CD14-positive monocyte (primary cell): Measurements from ENCODE around the gene CD22. TPM values are rescaled to one million over a fixed set of nuclear protein-coding genes. Genes with fewer than 3 reads are reported as not detected.
A peak's percentile ranks its signal among the peaks of the same experiment; 100 is the strongest.

ENCODE experiments used
- DNase-seq, 3 donors: peaks; one replicate each; pipeline ENCODE4 v3.0.0-alpha.2; 2011 to 2022
- H2AFZ ChIP-seq: 2 replicates; pipeline ENCODE4 v1.6.0; 2012; ENCODE audit warnings: mild to moderate bottlenecking, low read depth, low read length, inconsistent platforms; ENCODE audit not compliant: insufficient read depth, poor library complexity, severe bottlenecking
- H3K27ac ChIP-seq, 2 donors: 1 replicate in 1 of 2; 2 replicates in 1 of 2; pipeline ENCODE4 v1.5.1; 2012 to 2013; ENCODE audit warnings: low read length in 2 of 2, control low read depth in 1 of 2, inconsistent platforms in 1 of 2, low read depth in 1 of 2, mild to moderate bottlenecking in 1 of 2
- H3K27me3 ChIP-seq, 2 donors: one replicate each; pipeline versions ENCODE4 v1.6.0 to v1.6.1; 2011 to 2013; ENCODE audit warnings: low read length in 2 of 2; ENCODE audit not compliant: control insufficient read depth in 2 of 2, insufficient read depth in 2 of 2
- H3K36me3 ChIP-seq, 2 donors: replicated peaks in 1 of 2; 1 replicate in 1 of 2; 2 replicates in 1 of 2; pipeline versions ENCODE4 v1.5.1 to v1.6.1; 2012 to 2013; ENCODE audit warnings: low read length in 2 of 2, control low read depth in 1 of 2, inconsistent platforms in 1 of 2, mild to moderate bottlenecking in 1 of 2; ENCODE audit not compliant: insufficient read depth in 2 of 2, control insufficient read depth in 1 of 2
- H3K4me1 ChIP-seq, 2 donors: 1 replicate in 1 of 2; 2 replicates in 1 of 2; pipeline versions ENCODE4 v1.5.1 to v1.6.1; 2012 to 2013; ENCODE audit warnings: low read length in 2 of 2, control low read depth in 1 of 2, inconsistent platforms in 1 of 2, mild to moderate bottlenecking in 1 of 2, moderate library complexity in 1 of 2; ENCODE audit not compliant: insufficient read depth in 2 of 2, control insufficient read depth in 1 of 2
- H3K4me2 ChIP-seq: replicated peaks from 2 replicates; pipeline ENCODE3; 2012; ENCODE audit warnings: low read length, moderate library complexity, mild to moderate bottlenecking; ENCODE audit not compliant: poor library complexity, severe bottlenecking; ENCODE audit errors: extremely low read depth
- H3K4me3 ChIP-seq, 3 experiments: fragments of 200-600 bp in 1 of 3; sonication (generic) in 1 of 3; replicated peaks in 1 of 3; 1 replicate in 2 of 3; 2 replicates in 1 of 3; pipeline ENCODE4 v1.5.1; 2011 to 2013; ENCODE audit warnings: low read length in 3 of 3, mild to moderate bottlenecking in 3 of 3, control low read depth in 2 of 3, low read depth in 2 of 3, inconsistent platforms in 1 of 3, moderate library complexity in 1 of 3
- H3K79me2 ChIP-seq: 2 replicates; pipeline ENCODE4 v1.6.0; 2012; ENCODE audit warnings: mild to moderate bottlenecking, control low read depth, inconsistent platforms, low read length, moderate library complexity; ENCODE audit not compliant: insufficient read depth
- H3K9ac ChIP-seq: 2 replicates; pipeline ENCODE4 v1.6.0; 2017; ENCODE audit warnings: low read length, mild to moderate bottlenecking; ENCODE audit not compliant: insufficient read depth, poor library complexity, severe bottlenecking
- H3K9me3 ChIP-seq, 2 donors: replicated peaks in 1 of 2; 1 replicate in 1 of 2; 2 replicates in 1 of 2; pipeline versions ENCODE4 v1.5.1 to v1.6.1; 2012 to 2013; ENCODE audit warnings: low read length in 2 of 2, control low read depth in 1 of 2; ENCODE audit not compliant: control insufficient read depth in 1 of 2, insufficient read depth in 1 of 2
- H4K20me1 ChIP-seq: 2 replicates; pipeline ENCODE4 v1.6.0; 2012; ENCODE audit warnings: mild to moderate bottlenecking, low read length, control low read depth, moderate library complexity; ENCODE audit not compliant: insufficient read depth
- H3K27ac Mint-ChIP-seq, 7 donors: one replicate each; pipeline ENCODE4 v1.8.0; 2020; ENCODE audit warnings: mild to moderate bottlenecking in 7 of 7, mixed read lengths in 7 of 7, moderate library complexity in 6 of 7, inconsistent platforms in 2 of 7
- H3K27me3 Mint-ChIP-seq, 3 donors: one replicate each; pipeline ENCODE4 v1.8.0; 2021 to 2022; ENCODE audit warnings: low read depth in 3 of 3, mild to moderate bottlenecking in 3 of 3, mixed read lengths in 3 of 3, moderate library complexity in 3 of 3, inconsistent platforms in 1 of 3
- H3K36me3 Mint-ChIP-seq, 2 donors: one replicate each; pipeline ENCODE4 v1.8.0; 2020; ENCODE audit warnings: mixed read lengths in 2 of 2, inconsistent platforms in 1 of 2, mild to moderate bottlenecking in 1 of 2
- H3K4me1 Mint-ChIP-seq: one replicate; pipeline ENCODE4 v1.8.0; 2020; ENCODE audit warnings: mild to moderate bottlenecking, mixed read lengths
- H3K4me3 Mint-ChIP-seq, 2 donors: one replicate each; pipeline ENCODE4 v1.8.0; 2020; ENCODE audit warnings: mild to moderate bottlenecking in 2 of 2, mixed read lengths in 2 of 2, moderate library complexity in 1 of 2
- H3K9me3 Mint-ChIP-seq, 7 donors: one replicate each; pipeline ENCODE4 v1.8.0; 2020 to 2022; ENCODE audit warnings: mixed read lengths in 7 of 7, mild to moderate bottlenecking in 6 of 7, moderate library complexity in 6 of 7, inconsistent platforms in 2 of 7
- CTCF ChIP-seq: fragments of 200-600 bp; IDR thresholded peaks from one replicate; pipeline ENCODE4 v1.8.0; 2022; ENCODE audit warnings: antibody characterized with exemption, mild to moderate bottlenecking
- WGBS: methylation state at CpG from one replicate; pipeline ENCODE4 v1.1.5; 2013; ENCODE audit warnings: missing lambda C conversion rate; ENCODE audit not compliant: insufficient coverage; 5-methylcytosine and 5-hydroxymethylcytosine counted together
- intact Hi-C, 2 donors: fragments of 100-400 bp; cut with micrococcal nuclease; formaldehyde crosslinking; loops; one replicate each; pipeline versions ENCODE4 v1.15.0 to v1.15.1; 2023
- polyA plus RNA-seq, 3 donors: library from polyadenylated mRNA; depleted of rRNA in 1 of 3; unstranded in 2 of 3; stranded (reverse) in 1 of 3; fragments of 300-500 nt in 2 of 3; fragments of >200 nt in 1 of 3; fragmentation: Illumina TruSeq in 2 of 3; gene quantifications; 1 replicate in 2 of 3; 2 replicates in 1 of 3; pipeline ENCODE4 v1.2.3, GENCODE V29; 2012 to 2021

The CD22 gene
- polyA plus RNA-seq, 3 donors: 0.24 to 4.8 (median 0.88) TPM

GRCh38 chr19:35315883-35316282 lies 13.1 kb upstream of the CD22 start:
- H3K27ac ChIP-seq: no peak overlapping the region
- Mint-ChIP-seq H3K4me3 (no peak overlapping the region), H3K27me3 (peaks cover 0 to 5% (median 0%) of the 10 kb centered on the region in 3 donors), H3K36me3 (peaks cover 0 to 7% of the 10 kb centered on the region in 2 donors), H3K27ac (no peak overlapping the region), H3K4me1 (peaks cover 43% of the 10 kb centered on the region), H3K9me3 (no peaks in the 10 kb centered on the region)
- H3K79me2 ChIP-seq: no peaks in the 10 kb centered on the region
- no peaks in the 10 kb centered on the region for H3K27me3 ChIP-seq
- no peak for TF ChIP-seq CTCF
- H4K20me1 ChIP-seq: no peaks in the 10 kb centered on the region
- 94% methylated on average over 7 of the region's 9 CpGs for WGBS
- no peak overlapping the region for H3K9ac ChIP-seq
- intact Hi-C loops: loop anchor here in 1 of 2 donors (5.0 kb wide), 1 partner anchor 44 kb away; no protein-coding TSS in a partner anchor
- H3K9me3 ChIP-seq: no peaks in the 10 kb centered on the region
- H3K36me3 ChIP-seq: no peaks in the 10 kb centered on the region
- H3K4me3 ChIP-seq: no peak overlapping the region
- no peak overlapping the region for H2AFZ ChIP-seq
- DNase-seq: no peak
- H3K4me2 ChIP-seq: no peak overlapping the region
- peaks cover 41 to 46% of the 10 kb centered on the region in 2 donors for H3K4me1 ChIP-seq

- Histone ChIP-seq H3K27ac (no peak overlapping the region), H3K9me3 (no peaks in the 10 kb centered on the region), H3K36me3 (no peaks in the 10 kb centered on the region), H3K4me3 (no peak overlapping the region), H3K79me2 (no peaks in the 10 kb centered on the region), H3K4me1 (peaks cover 48 to 53% of the 10 kb centered on the region in 2 donors), H3K9ac (no peak overlapping the region), H2AFZ (no peak overlapping the region), H3K27me3 (no peaks in the 10 kb centered on the region), H4K20me1 (no peaks in the 10 kb centered on the region), H3K4me2 (no peak overlapping the region)
- H3K27ac Mint-ChIP-seq: peak overlapping the region in 3 of 7 donors; percentile 32 to 74 (median 52)
- peaks cover 50% of the 10 kb centered on the region for H3K4me1 Mint-ChIP-seq
- TF ChIP-seq CTCF: no peak
- WGBS: 100% methylated on average over 5 of the region's 9 CpGs
- H3K9me3 Mint-ChIP-seq: peaks cover 0 to under 1% (median 0%) of the 10 kb centered on the region in 7 donors
- peaks cover 0 to 5% (median 0%) of the 10 kb centered on the region in 3 donors for H3K27me3 Mint-ChIP-seq
- intact Hi-C loops: loop anchor here in 1 of 2 donors (5.0 kb wide), 1 partner anchor 44 kb away; no protein-coding TSS in a partner anchor
- peaks cover 0 to 9% of the 10 kb centered on the region in 2 donors for H3K36me3 Mint-ChIP-seq
- H3K4me3 Mint-ChIP-seq: no peak overlapping the region
- no peak for DNase-seq
Measured at GRCh38 chr19:35316560-35316959, 12.4 kb upstream of the CD22 start.
